GM11168 (cell line): Measurements from ENCODE around the gene MMP19.
"Not testable (repeated sequence)": the region's sequence is repeated elsewhere in the genome, so short reads cannot be mapped to it uniquely, and the experiment has no call there.

Experiments
- in situ Hi-C: fragments of 300-500 bp; cut with MboI; formaldehyde crosslinking; loops from one replicate; pipeline ENCODE4 v1.12.0; 2022; ENCODE audit warnings: low sequenced_read_pairs; ENCODE audit not compliant: unreplicated experiment

Gene MMP19

GRCh38 chr12:55845361-55845760 is 2.6 kb upstream of the MMP19 start:
- in situ Hi-C loops, result no loop called here

DNA sequence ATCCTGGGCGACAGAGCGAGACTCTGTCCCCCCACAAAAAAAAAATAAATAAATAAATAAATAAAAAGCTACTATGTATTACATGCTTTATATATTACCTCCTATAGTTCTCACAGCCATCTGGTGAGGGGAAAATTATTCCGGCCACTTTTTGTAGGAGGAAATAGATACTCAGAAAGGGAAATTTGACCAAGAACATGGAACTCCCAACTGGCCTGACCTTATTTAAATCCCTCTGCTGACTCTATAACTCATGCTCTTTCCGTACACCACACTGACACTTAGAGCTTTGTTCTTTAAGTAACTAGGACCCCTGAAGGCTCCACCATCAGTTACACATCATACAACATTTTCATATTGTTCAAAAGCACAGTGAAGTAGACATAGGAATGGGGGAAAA is 2.2 kb upstream of the MMP19 start:
- in situ Hi-C loops, result no loop called here

DNA sequence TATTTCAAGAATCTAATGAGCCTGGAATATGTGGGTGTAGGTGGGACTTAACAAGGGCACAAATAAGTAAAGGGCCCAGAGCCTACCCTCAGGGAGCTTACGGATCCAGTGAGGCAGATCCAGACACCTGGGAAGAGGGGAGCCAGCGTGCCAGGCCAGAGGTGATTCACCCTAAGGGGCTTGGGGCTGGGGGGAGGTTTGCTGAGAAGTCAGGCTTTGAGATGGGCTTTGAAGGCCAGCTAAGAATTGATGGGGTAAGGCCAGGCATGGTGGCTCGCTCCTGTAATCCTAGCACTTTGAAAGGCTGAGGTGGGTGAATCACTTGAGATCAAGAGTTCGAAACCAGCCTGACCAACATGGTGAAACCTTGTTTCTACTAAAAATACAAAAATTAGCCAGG is 695 bp upstream of the MMP19 start:
- in situ Hi-C loops, result no loop called here

- in situ Hi-C loops, result no loop called here
These were observed 2.0 kb downstream of the MMP19 start for GRCh38 chr12:55840581-55841351.

GRCh38 chr12:55839345-55840140 is 3.2 kb downstream of the MMP19 start:
- in situ Hi-C loops, result no loop called here

GRCh38 chr12:55838361-55838760 is 4.4 kb downstream of the MMP19 start:
- in situ Hi-C loops, result no loop called here

GRCh38 chr12:55834400-55834799 is 8.3 kb downstream of the MMP19 start:
- in situ Hi-C loops, result not testable (repeated sequence)

DNA sequence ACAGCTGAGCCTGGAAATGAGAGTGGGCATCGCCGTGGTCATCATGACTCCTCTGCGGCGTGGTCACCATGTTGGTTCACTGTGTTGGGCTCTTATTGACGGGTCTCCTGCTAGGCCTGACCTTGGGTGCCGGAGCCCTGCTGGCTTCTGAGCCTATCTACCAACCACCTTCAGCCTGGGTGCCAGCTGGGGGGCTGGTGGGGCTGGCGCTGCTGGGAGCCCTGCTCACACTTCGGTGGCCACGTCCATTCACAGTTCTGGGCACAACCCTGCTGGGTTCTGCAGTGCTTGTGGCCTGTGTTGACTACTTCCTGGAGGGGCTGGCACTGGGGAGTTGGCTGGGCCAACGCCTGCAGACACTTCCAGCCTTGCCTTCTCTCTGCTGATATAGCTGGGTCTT is 9.7 kb downstream of the MMP19 start:
- in situ Hi-C loops, result no loop called here

GRCh38 chr12:55831447-55831815 is 11.3 kb downstream of the MMP19 start:
- in situ Hi-C loops, result no loop called here

DNA sequence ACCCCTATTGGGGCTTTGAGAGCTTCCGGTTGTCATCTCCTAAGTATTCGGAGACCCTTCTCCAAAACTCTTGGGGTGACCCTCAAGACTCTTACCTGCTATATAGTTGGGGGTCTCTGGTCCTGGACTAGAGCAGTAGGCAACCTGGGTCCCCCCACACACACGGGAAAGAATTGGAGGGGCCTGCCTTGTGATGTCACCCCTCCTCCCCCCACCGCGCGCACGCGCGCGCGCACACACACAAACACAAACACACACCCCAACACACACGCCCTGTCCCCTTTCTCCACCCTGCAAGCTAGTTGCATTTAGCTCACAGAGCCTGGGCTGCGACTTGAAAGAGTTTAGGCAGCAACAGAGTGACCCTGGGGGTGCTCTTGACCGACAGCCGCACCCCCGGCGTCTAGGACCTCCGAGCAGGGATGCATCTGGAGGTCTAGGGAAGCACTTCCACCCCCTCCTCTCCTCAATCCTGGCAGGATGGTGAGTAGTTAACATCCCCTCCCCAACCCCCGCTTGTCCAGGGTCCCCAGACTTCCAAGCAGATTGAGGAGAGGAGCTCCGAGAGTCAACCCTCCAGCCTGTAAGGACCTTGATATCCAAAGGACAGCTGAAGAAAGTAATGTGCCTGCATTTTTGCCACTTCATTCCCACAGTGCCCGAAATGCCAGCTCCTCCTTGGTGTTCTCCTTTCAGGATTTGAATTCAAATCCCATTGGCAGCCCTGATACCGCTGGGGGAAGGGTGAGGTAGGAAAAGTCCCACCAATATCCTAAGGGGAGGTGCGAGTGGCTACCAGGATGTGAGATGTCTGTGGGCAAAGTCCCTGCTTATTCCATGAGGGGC is 11.9 kb downstream of the MMP19 start:
- in situ Hi-C loops, result no loop called here

DNA sequence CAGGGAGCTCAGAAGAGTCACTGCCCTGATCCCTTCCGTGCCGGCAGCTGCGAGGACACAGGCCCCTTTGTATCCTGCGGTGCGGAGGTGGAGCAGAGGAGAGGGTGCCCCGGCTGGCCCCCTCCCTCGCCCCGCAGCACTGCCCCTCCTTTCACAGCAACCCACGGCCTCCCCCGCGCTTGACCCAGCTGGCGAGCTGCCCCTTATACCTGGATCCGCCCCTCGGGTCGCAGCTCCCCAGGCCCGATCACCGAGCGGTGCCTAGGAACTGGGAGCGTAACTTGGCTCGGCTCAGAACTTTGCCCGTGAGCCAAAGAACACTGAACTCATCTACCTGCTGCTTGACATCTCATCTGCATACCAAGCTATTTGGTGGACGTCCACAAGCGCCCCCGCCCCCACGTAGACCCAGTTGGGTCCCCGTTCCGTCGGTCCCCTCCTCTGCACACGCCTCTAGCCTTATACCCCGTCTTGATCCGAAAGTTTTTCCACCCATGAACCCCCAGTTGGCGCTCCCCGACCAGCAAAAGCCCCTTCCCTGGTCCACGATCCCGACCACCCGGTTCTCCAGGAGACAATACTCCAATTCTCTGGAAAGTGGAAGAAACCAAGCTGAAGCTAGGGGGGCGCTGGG is 12.7 kb downstream of the MMP19 start:
- in situ Hi-C loops, result no loop called here

- in situ Hi-C loops, result no loop called here
These were observed 14.4 kb downstream of the MMP19 start for GRCh38 chr12:55828357-55828756.

DNA sequence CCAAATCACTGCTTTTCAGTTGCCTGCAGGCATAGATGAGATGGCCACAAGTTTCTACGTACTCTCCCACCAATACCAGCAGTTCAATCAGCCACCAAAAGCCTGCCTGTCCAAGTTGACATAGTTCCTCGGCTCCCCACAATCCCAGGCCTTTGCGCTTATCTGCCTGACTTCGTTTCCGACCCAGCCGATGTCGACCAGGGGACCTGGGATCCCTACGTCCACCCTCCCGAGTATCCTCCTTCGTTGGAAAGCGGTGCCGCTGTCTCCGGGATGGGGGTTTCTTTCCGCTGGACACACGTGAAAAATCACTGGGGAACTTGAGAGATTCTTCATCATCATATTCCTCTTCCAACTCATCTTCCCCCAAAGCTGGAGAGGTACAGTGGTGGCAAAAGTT is 14.9 kb downstream of the MMP19 start:
- in situ Hi-C loops, result no loop called here

DNA sequence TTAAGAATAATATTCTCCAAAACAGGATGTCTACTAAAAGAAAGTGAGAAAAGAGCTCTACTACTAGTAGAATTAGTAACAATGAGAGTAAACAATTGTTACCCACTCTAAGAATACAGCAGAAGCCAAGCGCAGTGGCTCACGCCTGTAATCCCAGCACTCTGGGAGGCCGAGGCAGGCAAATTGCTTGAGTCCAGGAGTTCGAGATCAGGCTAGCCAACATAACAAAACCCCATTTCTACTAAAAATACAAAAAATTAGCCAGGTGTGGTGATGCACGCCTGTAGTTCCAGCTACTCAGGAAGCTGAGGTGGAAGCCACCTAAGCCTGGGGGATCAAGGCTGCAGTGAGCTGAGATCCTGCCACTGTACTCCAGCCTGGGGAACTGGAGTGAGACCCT is 18.0 kb downstream of the MMP19 start:
- in situ Hi-C loops, result no loop called here

DNA sequence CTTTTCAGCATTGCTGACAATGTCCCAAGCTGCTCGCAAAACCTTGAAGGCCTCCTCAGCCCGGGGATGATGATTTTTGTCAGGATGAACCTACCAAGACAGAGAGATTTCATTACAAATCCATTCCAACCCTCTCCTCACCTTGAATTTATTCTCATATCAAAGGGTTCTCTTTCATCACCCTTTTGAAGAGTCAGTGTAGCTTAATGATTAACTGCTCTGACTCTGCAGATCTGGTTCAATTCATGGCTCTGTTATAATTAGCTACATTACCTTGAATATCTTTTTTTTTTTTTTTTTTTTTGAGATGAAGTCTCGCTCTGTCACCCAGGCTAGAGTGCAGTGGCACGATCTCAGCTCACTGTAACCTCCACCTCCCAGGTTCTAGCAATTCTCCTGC is 19.3 kb downstream of the MMP19 start:
- in situ Hi-C loops, result no loop called here

GRCh38 chr12:55822228-55822627 is 20.5 kb downstream of the MMP19 start:
- in situ Hi-C loops, result no loop called here

DNA sequence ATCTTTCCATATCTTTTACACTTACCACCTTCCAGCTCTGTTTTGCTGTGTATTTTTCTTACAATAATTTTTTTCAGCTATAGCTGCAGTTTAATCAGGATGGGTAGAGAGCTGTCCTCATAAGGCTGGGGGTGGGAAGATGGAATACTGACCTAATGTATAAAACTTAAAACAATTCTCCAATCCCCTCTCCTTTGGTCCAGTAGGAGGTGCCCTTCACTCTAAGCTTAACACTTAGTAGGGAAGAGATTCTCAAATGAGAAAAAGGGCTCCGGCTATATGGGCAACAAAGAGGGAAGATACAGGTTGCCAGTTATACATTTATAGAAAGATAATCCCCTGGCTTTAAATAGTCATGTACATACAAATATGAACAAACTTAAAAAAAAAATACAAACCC is 22.1 kb downstream of the MMP19 start:
- in situ Hi-C loops, result no loop called here

DNA sequence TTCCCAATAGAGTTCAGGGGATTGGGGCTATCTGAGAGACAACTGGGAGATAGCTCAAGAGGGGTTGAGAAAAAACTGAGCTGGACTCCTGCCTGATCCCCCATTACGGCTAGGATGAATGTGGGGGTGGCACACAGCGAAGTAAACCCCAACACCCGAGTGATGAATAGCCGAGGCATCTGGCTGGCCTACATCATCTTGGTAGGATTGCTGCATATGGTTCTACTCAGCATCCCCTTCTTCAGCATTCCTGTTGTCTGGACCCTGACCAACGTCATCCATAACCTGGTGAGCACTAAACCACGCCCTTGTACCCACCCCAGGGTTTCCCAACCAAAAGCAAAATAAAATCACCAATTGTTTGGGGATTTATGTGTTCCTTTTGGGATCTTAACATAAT is 23.9 kb downstream of the MMP19 start:
- in situ Hi-C loops, result no loop called here

DNA sequence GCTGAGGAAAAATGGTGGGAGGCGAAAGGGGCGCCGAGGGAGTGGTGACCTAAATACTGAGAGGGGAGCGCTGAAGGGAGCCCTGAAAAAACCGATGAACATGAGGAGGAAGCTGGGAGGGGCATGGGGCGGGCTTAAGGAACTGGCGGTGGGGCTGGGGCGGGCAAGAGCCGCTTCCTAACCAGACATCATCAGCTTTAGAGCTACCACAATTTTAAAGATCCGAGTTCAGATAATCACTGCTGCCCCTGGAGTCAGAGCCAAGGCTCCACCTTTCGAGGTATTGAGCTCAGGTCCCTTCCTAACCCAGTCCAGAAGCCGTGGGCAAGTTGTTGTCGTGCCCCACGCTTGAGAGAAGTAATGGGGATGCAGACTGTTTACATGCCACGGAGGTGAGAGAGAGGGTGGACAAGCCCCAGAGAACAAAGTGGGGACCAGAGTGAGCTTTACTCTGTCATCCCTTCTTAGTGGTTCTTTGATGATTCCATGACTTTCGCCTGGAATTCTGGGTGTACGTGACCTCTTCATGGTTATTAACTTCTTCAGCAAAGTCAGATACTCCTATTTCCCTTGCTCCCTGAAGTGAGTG is 24.5 kb downstream of the MMP19 start:
- in situ Hi-C loops, result no loop called here
